ENCODE results near the gene PRRC2C.

Gene PRRC2C

DNA sequence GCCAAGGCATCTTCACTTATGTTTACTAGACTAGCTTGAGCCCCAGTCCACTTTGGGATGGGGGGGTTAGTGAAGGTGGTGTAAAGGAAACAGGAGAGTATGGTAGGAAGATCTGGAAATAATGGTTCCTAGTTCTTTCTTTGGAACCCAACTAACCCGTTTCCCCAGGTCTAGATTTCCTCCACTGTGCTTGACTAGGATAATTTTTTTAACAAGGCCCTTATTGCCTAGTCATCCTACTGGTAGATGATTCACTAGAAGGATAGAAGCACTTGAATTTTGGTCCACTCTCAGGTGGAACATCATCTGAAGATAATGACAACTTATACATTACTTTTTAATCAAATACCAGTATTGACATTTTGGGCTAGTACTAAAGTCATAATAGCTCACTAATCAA, 90.8 kb downstream of the PRRC2C start:
- DNase-seq, result no peak
- Histone ChIP-seq H3K36me3 (ENCODE audit: control insufficient read depth, insufficient read depth, low read length) (peaks cover 80% of the 10 kb centered on the region), H3K27ac (ENCODE audit: insufficient read depth, low read length, poor library complexity, severe bottlenecking) (no peak overlapping the region), H3K27me3 (replicated peaks; ENCODE audit: control insufficient read depth, insufficient read depth, low read length, poor library complexity, severe bottlenecking) (no peaks in the 10 kb centered on the region), H3K4me3 (ENCODE audit: insufficient read depth, low read depth, low read length, poor library complexity, severe bottlenecking) (no peak overlapping the region), H3K4me1 (ENCODE audit: control insufficient read depth, insufficient read depth, low read length, poor library complexity, severe bottlenecking) (no peaks in the 10 kb centered on the region), H3K9me3 (ENCODE audit: control insufficient read depth, low read length) (no peaks in the 10 kb centered on the region)

- Histone ChIP-seq H3K9me3 (ENCODE audit: control insufficient read depth, low read length) (no peaks in the 10 kb centered on the region), H3K4me3 (ENCODE audit: insufficient read depth, low read depth, low read length, poor library complexity, severe bottlenecking) (no peak overlapping the region), H3K27me3 (replicated peaks; ENCODE audit: control insufficient read depth, insufficient read depth, low read length, poor library complexity, severe bottlenecking) (no peaks in the 10 kb centered on the region), H3K27ac (ENCODE audit: insufficient read depth, low read length, poor library complexity, severe bottlenecking) (no peak overlapping the region), H3K36me3 (ENCODE audit: control insufficient read depth, insufficient read depth, low read length) (peaks cover 92% of the 10 kb centered on the region), H3K4me1 (ENCODE audit: control insufficient read depth, insufficient read depth, low read length, poor library complexity, severe bottlenecking) (no peaks in the 10 kb centered on the region)
- DNase-seq, result no peak
Measured at GRCh38 chr1:171581226-171581625, 95.9 kb downstream of the PRRC2C start.

DNA sequence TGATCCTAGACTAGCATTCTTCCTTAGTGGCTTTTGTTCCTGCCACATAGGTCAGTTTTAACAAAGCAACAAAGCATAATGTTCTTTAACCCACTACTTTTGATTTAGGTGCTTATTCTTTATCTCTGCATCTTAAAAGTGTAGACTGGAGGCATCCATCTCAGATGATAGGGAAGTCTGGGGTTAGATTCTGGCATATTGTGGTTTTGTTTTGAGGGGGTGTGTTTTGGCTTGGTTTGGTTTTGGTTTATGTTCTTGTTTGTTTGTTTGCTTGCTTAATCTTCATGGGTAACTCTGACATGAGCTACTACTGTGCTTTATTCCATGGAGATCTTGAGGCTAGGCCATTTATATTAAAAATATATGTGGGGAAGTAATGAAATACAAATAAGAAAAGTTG, 96.4 kb downstream of the PRRC2C start:
- Histone ChIP-seq H3K27me3 (replicated peaks; ENCODE audit: control insufficient read depth, insufficient read depth, low read length, poor library complexity, severe bottlenecking) (no peaks in the 10 kb centered on the region), H3K9me3 (ENCODE audit: control insufficient read depth, low read length) (no peaks in the 10 kb centered on the region), H3K4me1 (ENCODE audit: control insufficient read depth, insufficient read depth, low read length, poor library complexity, severe bottlenecking) (no peaks in the 10 kb centered on the region), H3K36me3 (ENCODE audit: control insufficient read depth, insufficient read depth, low read length) (peaks cover 88% of the 10 kb centered on the region), H3K27ac (ENCODE audit: insufficient read depth, low read length, poor library complexity, severe bottlenecking) (no peak overlapping the region), H3K4me3 (ENCODE audit: insufficient read depth, low read depth, low read length, poor library complexity, severe bottlenecking) (no peak overlapping the region)
- no peak for DNase-seq

- Histone ChIP-seq H3K36me3 (ENCODE audit: control insufficient read depth, insufficient read depth, low read length) (peaks cover 89% of the 10 kb centered on the region), H3K9me3 (ENCODE audit: control insufficient read depth, low read length) (no peaks in the 10 kb centered on the region), H3K4me1 (ENCODE audit: control insufficient read depth, insufficient read depth, low read length, poor library complexity, severe bottlenecking) (no peaks in the 10 kb centered on the region), H3K27ac (ENCODE audit: insufficient read depth, low read length, poor library complexity, severe bottlenecking) (no peak overlapping the region), H3K4me3 (ENCODE audit: insufficient read depth, low read depth, low read length, poor library complexity, severe bottlenecking) (no peak overlapping the region), H3K27me3 (replicated peaks; ENCODE audit: control insufficient read depth, insufficient read depth, low read length, poor library complexity, severe bottlenecking) (no peaks in the 10 kb centered on the region)
- DNase-seq, result no peak
Measured at GRCh38 chr1:171582589-171582988, 97.3 kb downstream of the PRRC2C start.

GRCh38 chr1:171583591-171584201, 98.4 kb downstream of the PRRC2C start:
- H3K9me3 ChIP-seq (ENCODE audit: control insufficient read depth, low read length), result no peaks in the 10 kb centered on the region
- no peaks in the 10 kb centered on the region for H3K27me3 ChIP-seq (replicated peaks; ENCODE audit: control insufficient read depth, insufficient read depth, low read length, poor library complexity, severe bottlenecking)
- no peak for DNase-seq
- H3K36me3 ChIP-seq (ENCODE audit: control insufficient read depth, insufficient read depth, low read length), result peaks cover 88% of the 10 kb centered on the region
- no peak overlapping the region for H3K27ac ChIP-seq (ENCODE audit: insufficient read depth, low read length, poor library complexity, severe bottlenecking)
- no peaks in the 10 kb centered on the region for H3K4me1 ChIP-seq (ENCODE audit: control insufficient read depth, insufficient read depth, low read length, poor library complexity, severe bottlenecking)
- no peak overlapping the region for H3K4me3 ChIP-seq (ENCODE audit: insufficient read depth, low read depth, low read length, poor library complexity, severe bottlenecking)

DNA sequence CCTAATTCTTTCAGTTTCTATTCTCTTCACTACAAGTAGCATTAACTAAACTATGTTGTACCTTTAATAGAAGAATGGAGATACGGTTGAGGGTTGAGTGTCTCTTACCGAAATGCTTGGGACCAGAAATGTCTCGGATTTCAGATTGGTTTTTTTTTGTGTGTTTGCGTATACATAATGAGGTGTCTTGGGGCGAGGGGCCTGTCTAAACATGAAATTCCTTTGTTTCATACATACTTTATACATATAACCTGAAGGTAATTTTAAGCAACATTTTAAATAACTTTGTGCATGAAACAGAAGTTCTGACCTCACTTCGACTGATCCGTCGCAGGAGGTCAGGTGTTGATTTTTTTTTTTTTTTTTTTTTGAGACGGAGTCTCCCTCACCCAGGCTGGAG, 100.4 kb downstream of the PRRC2C start:
- H3K27ac ChIP-seq (ENCODE audit: insufficient read depth, low read length, poor library complexity, severe bottlenecking), result no peak overlapping the region

DNA sequence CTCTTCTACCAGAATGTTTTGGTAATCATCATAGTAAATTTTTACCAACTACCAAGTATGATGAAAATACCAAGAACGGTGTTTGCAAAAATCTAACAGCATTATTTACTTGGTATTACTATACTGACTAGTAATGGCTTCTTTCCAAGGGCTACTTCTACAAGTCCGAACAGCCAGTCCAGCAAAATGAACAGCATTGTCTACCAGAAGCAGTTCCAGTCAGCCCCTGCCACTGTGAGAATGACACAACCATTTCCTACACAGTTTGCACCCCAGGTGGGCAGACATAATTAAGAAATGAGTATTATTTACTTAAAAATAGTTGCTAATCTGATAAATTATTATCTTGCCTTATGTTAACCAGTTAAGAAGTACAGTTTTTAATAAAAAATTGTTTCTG, 102.9 kb downstream of the PRRC2C start:
- no peak overlapping the region for H3K27ac ChIP-seq (ENCODE audit: insufficient read depth, low read length, poor library complexity, severe bottlenecking)
- DNase-seq, result no peak
- H3K9me3 ChIP-seq (ENCODE audit: control insufficient read depth, low read length), result no peaks in the 10 kb centered on the region
- H3K4me1 ChIP-seq (ENCODE audit: control insufficient read depth, insufficient read depth, low read length, poor library complexity, severe bottlenecking), result no peaks in the 10 kb centered on the region
- no peaks in the 10 kb centered on the region for H3K27me3 ChIP-seq (replicated peaks; ENCODE audit: control insufficient read depth, insufficient read depth, low read length, poor library complexity, severe bottlenecking)
- H3K36me3 ChIP-seq (ENCODE audit: control insufficient read depth, insufficient read depth, low read length), result peaks cover 84% of the 10 kb centered on the region
- H3K4me3 ChIP-seq (ENCODE audit: insufficient read depth, low read depth, low read length, poor library complexity, severe bottlenecking), result no peak overlapping the region

More for the DNA sequence above, 100.4 kb downstream of the PRRC2C start:
- Histone ChIP-seq H3K36me3 (ENCODE audit: control insufficient read depth, insufficient read depth, low read length) (peaks cover 88% of the 10 kb centered on the region), H3K27me3 (replicated peaks; ENCODE audit: control insufficient read depth, insufficient read depth, low read length, poor library complexity, severe bottlenecking) (no peaks in the 10 kb centered on the region), H3K9me3 (ENCODE audit: control insufficient read depth, low read length) (no peaks in the 10 kb centered on the region), H3K4me1 (ENCODE audit: control insufficient read depth, insufficient read depth, low read length, poor library complexity, severe bottlenecking) (no peaks in the 10 kb centered on the region), H3K4me3 (ENCODE audit: insufficient read depth, low read depth, low read length, poor library complexity, severe bottlenecking) (no peak overlapping the region)
- no peak for DNase-seq

GRCh38 chr1:171590022-171590421, 104.7 kb downstream of the PRRC2C start:
- H3K4me3 ChIP-seq (ENCODE audit: insufficient read depth, low read depth, low read length, poor library complexity, severe bottlenecking), result no peak overlapping the region
- H3K4me1 ChIP-seq (ENCODE audit: control insufficient read depth, insufficient read depth, low read length, poor library complexity, severe bottlenecking), result no peaks in the 10 kb centered on the region
- no peak overlapping the region for H3K27ac ChIP-seq (ENCODE audit: insufficient read depth, low read length, poor library complexity, severe bottlenecking)
- H3K36me3 ChIP-seq (ENCODE audit: control insufficient read depth, insufficient read depth, low read length), result peaks cover 71% of the 10 kb centered on the region
- H3K27me3 ChIP-seq (replicated peaks; ENCODE audit: control insufficient read depth, insufficient read depth, low read length, poor library complexity, severe bottlenecking), result no peaks in the 10 kb centered on the region
- H3K9me3 ChIP-seq (ENCODE audit: control insufficient read depth, low read length), result no peaks in the 10 kb centered on the region
- DNase-seq, result no peak

- H3K27me3 ChIP-seq (replicated peaks; ENCODE audit: control insufficient read depth, insufficient read depth, low read length, poor library complexity, severe bottlenecking), result no peaks in the 10 kb centered on the region
- no peak overlapping the region for H3K27ac ChIP-seq (ENCODE audit: insufficient read depth, low read length, poor library complexity, severe bottlenecking)
- no peak for DNase-seq
- H3K9me3 ChIP-seq (ENCODE audit: control insufficient read depth, low read length), result no peaks in the 10 kb centered on the region
- H3K36me3 ChIP-seq (ENCODE audit: control insufficient read depth, insufficient read depth, low read length), result peaks cover 26% of the 10 kb centered on the region
- H3K4me3 ChIP-seq (ENCODE audit: insufficient read depth, low read depth, low read length, poor library complexity, severe bottlenecking), result no peak overlapping the region
- no peaks in the 10 kb centered on the region for H3K4me1 ChIP-seq (ENCODE audit: control insufficient read depth, insufficient read depth, low read length, poor library complexity, severe bottlenecking)
Measured at GRCh38 chr1:171595324-171595723, 110.0 kb downstream of the PRRC2C start.

DNA sequence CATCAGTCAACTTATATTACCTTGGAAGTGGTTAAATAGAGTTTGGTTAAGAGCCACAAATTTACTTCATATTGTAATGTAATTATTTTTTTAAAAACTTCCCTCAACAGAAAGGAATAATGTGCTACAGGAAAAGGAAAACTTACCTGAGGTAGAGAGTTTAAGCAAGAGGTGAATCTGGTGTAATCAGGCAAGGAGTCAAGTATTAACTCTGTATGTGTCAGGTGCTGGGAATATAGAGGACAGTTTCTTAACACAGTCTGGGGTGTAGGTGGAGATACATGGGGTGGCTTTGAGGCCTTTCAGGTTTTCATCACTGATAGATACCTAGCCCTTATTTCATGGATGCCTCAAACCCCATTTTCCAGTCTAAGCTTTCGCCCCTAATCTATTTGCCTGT, 110.8 kb downstream of the PRRC2C start:
- no peaks in the 10 kb centered on the region for H3K4me1 ChIP-seq (ENCODE audit: control insufficient read depth, insufficient read depth, low read length, poor library complexity, severe bottlenecking)
- DNase-seq, result no peak
- no peaks in the 10 kb centered on the region for H3K27me3 ChIP-seq (replicated peaks; ENCODE audit: control insufficient read depth, insufficient read depth, low read length, poor library complexity, severe bottlenecking)
- H3K4me3 ChIP-seq (ENCODE audit: insufficient read depth, low read depth, low read length, poor library complexity, severe bottlenecking), result no peak overlapping the region
- H3K27ac ChIP-seq (ENCODE audit: insufficient read depth, low read length, poor library complexity, severe bottlenecking), result no peak overlapping the region
- peaks cover 18% of the 10 kb centered on the region for H3K36me3 ChIP-seq (ENCODE audit: control insufficient read depth, insufficient read depth, low read length)
- no peaks in the 10 kb centered on the region for H3K9me3 ChIP-seq (ENCODE audit: control insufficient read depth, low read length)
